C4-2B (cell line): ENCODE results near the gene SGSM2.

Experiments used
- H3K27ac ChIP-seq: fragments of 450-650 bp; 2 replicates; pipeline ENCODE4 v1.5.1; 2017
- ZFX ChIP-seq: fragments of 450-650 bp; IDR thresholded peaks from 2 replicates; pipeline ENCODE4 v1.6.1; 2017
- TF ChIP-seq, protein P1 (sequence below): fragments of 450-650 bp; conservative IDR thresholded peaks from 2 replicates; pipeline ENCODE4 v1.5.1; 2017; ENCODE audit warnings: mild to moderate bottlenecking

Gene SGSM2

DNA sequence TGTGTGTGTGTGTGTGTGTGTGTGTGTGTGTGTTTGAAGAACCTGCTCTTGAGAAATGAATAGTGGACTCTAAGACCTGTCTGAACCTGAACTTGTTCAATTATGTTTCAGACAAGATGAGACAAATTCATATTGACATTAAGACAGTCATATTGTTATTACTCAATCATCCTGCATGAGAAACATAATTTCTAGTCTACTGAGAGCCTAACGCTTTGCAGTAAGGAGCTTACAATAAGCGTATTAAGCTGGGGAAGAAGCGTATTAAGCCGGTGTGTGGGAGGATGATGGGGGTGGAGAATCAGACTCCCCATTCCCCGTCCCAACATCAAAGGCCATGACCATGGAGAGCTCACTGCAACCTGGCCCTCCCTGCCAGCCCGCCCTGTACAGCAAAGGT is 86.0 kb downstream of the SGSM2 start:
- no peak overlapping the region for H3K27ac ChIP-seq
- TF ChIP-seq, protein P1, sequence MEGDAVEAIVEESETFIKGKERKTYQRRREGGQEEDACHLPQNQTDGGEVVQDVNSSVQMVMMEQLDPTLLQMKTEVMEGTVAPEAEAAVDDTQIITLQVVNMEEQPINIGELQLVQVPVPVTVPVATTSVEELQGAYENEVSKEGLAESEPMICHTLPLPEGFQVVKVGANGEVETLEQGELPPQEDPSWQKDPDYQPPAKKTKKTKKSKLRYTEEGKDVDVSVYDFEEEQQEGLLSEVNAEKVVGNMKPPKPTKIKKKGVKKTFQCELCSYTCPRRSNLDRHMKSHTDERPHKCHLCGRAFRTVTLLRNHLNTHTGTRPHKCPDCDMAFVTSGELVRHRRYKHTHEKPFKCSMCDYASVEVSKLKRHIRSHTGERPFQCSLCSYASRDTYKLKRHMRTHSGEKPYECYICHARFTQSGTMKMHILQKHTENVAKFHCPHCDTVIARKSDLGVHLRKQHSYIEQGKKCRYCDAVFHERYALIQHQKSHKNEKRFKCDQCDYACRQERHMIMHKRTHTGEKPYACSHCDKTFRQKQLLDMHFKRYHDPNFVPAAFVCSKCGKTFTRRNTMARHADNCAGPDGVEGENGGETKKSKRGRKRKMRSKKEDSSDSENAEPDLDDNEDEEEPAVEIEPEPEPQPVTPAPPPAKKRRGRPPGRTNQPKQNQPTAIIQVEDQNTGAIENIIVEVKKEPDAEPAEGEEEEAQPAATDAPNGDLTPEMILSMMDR = no peak
- TF ChIP-seq ZFX = no peak

DNA sequence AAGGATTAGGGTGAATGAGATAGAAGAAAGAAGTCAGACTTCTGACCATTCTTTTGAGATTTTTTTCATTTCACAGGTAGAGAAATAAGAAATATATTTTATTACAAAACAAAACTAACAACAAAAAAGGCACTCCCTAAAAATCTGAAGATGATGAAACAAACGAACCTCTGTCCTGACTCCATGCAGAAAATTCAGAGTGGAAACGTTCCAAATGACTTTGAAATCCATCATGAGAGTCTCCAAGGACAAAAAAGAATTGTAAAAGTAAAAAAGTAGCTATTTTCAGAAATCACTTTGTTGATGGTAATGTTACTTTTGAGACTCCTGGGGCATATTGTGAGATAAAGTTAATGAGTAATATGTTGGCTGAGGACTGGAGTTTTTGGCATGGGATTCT is 89.9 kb downstream of the SGSM2 start:
- TF ChIP-seq ZFX = no peak
- TF ChIP-seq, protein P1 = no peak
- no peak overlapping the region for H3K27ac ChIP-seq

DNA sequence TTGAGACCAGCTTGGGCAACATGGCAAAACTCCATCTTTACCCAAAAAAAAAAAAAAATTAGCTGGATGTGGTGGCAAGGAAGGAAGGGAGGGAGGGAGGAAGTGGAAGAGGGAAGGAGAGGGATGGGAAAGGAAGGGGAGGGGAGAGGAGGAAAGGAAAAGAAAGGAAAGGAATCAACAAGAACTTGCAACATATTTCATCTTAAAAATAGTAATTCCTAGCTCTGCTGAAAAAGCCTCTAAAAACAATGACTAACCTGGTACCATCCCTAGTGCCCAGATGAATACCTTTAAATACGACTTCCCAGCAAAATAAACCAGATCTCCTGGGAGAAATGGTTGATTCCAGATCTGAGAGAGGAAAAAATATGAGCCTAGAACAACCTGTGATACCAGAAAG is 90.6 kb downstream of the SGSM2 start:
- TF ChIP-seq, protein P1 = no peak
- no peak for TF ChIP-seq ZFX
- H3K27ac ChIP-seq = no peak overlapping the region
